K562 (cell line): ENCODE measurements around the gene BTAF1.

Source experiments
- ARHGAP35 ChIP-seq: fragments of 450-650 bp; IDR thresholded peaks from 2 replicates; pipeline ENCODE4 v1.6.1; 2018; ENCODE audit not compliant: partially characterized antibody
- ESRRA ChIP-seq: fragments of 450-650 bp; IDR thresholded peaks from 2 replicates; pipeline ENCODE4 v1.6.1; 2014; ENCODE audit warnings: low read depth, mild to moderate bottlenecking, moderate library complexity, borderline replicate concordance
- KLF10 ChIP-seq: fragments of 250-450 bp; sonication (Bioruptor Pico); IDR thresholded peaks from 2 replicates; pipeline ENCODE4 v1.6.1; 2021; ENCODE audit warnings: matching md5 sums
- POLR2A ChIP-seq: fragments of 450-650 bp; conservative IDR thresholded peaks from 2 replicates; pipeline ENCODE4 v1.6.1; 2016
- RFX5 ChIP-seq: IDR thresholded peaks from 2 replicates; pipeline ENCODE4 v1.6.1; 2011; ENCODE audit warnings: low read depth, mild to moderate bottlenecking, improper control_type of control experiment, low read length
- TBP ChIP-seq: optimal IDR thresholded peaks from 2 replicates; pipeline ENCODE3; 2011; ENCODE audit warnings: low read depth, low read length, improper control_type of control experiment
- TCF7 ChIP-seq: sonication (generic); IDR thresholded peaks from 2 replicates; pipeline ENCODE4 v1.6.1; 2016; ENCODE audit warnings: antibody characterized with exemption, borderline replicate concordance
- WHSC1 ChIP-seq: IDR thresholded peaks from one replicate; pipeline ENCODE4 v1.6.1; 2012; ENCODE audit warnings: low read length, control low read depth, inconsistent platforms
- YBX1 ChIP-seq: fragments of 450-650 bp; IDR thresholded peaks from 2 replicates; pipeline ENCODE4 v1.7.1; 2016; ENCODE audit warnings: mild to moderate bottlenecking
- ZNF764 ChIP-seq: fragments of 250-450 bp; sonication (Bioruptor Pico); IDR thresholded peaks from 2 replicates; pipeline ENCODE4 v1.4.0; 2020; ENCODE audit warnings: low read depth, mild to moderate bottlenecking, moderate library complexity
- TF ChIP-seq, protein P1 (sequence below), 3 experiments: IDR thresholded peaks in 2 of 3; conservative IDR thresholded peaks in 1 of 3; 2 replicates each; pipeline ENCODE4 v1.5.1; 2011 to 2012; ENCODE audit warnings: low read length in 3 of 3, mild to moderate bottlenecking in 3 of 3, control low read depth in 2 of 3, improper control_type of control experiment in 1 of 3, inconsistent platforms in 1 of 3, low read depth in 1 of 3, mixed read lengths in 1 of 3, moderate library complexity in 1 of 3; ENCODE audit not compliant: insufficient read depth in 2 of 3
- TF ChIP-seq, protein P2 (sequence below): fragments of 250-450 bp; sonication (Bioruptor Pico); IDR thresholded peaks from 2 replicates; pipeline ENCODE4 v1.4.0; 2020
- TF ChIP-seq, protein P3 (sequence below): sonication (generic); formaldehyde crosslinking; IDR thresholded peaks from 2 replicates; pipeline ENCODE4 v1.8.1; 2022; ENCODE audit warnings: missing genetic modification reagents

DNA sequence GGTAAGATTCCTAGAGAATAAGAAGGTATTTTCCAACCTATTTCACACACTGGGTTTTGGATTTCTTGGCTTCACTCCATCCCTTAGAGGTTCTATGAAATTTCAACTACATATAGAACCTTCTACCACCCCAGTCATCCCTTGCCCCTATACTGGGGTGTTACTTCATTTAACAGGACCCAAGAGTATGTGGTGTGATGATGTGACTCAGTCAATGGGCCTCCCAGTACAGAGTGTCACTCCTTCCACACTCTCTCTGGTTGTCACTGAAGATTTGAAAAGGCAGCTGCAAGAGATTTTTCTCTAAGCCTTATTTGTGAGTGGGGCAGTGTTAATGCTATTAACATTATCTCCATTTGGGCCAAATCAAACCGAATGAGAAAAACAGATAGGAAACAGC lies 47.8 kb upstream of the BTAF1 start:
- no peak for TF ChIP-seq ESRRA
- TF ChIP-seq WHSC1 = no peak
- no peak for TF ChIP-seq RFX5
- no peak for TF ChIP-seq TCF7
- no peak for TF ChIP-seq KLF10 (CRISPR knock-in tag)
- no peak for TF ChIP-seq ZNF764
- no peak for TF ChIP-seq ARHGAP35
- TF ChIP-seq TBP = no peak
- TF ChIP-seq, protein P1, sequence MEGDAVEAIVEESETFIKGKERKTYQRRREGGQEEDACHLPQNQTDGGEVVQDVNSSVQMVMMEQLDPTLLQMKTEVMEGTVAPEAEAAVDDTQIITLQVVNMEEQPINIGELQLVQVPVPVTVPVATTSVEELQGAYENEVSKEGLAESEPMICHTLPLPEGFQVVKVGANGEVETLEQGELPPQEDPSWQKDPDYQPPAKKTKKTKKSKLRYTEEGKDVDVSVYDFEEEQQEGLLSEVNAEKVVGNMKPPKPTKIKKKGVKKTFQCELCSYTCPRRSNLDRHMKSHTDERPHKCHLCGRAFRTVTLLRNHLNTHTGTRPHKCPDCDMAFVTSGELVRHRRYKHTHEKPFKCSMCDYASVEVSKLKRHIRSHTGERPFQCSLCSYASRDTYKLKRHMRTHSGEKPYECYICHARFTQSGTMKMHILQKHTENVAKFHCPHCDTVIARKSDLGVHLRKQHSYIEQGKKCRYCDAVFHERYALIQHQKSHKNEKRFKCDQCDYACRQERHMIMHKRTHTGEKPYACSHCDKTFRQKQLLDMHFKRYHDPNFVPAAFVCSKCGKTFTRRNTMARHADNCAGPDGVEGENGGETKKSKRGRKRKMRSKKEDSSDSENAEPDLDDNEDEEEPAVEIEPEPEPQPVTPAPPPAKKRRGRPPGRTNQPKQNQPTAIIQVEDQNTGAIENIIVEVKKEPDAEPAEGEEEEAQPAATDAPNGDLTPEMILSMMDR (IDR thresholded peaks at IDR 0.05 in 2 of 3, conservative IDR thresholded peaks at IDR 0.05 in 1 of 3; ENCODE audit: insufficient read depth in 2 of 3, low read depth in 1 of 3, low read length in 3 of 3) = no peak
- TF ChIP-seq, protein P2, sequence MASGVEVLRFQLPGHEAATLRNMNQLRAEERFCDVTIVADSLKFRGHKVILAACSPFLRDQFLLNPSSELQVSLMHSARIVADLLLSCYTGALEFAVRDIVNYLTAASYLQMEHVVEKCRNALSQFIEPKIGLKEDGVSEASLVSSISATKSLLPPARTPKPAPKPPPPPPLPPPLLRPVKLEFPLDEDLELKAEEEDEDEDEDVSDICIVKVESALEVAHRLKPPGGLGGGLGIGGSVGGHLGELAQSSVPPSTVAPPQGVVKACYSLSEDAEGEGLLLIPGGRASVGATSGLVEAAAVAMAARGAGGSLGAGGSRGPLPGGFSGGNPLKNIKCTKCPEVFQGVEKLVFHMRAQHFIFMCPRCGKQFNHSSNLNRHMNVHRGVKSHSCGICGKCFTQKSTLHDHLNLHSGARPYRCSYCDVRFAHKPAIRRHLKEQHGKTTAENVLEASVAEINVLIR = no peak
- TF ChIP-seq, protein P3, sequence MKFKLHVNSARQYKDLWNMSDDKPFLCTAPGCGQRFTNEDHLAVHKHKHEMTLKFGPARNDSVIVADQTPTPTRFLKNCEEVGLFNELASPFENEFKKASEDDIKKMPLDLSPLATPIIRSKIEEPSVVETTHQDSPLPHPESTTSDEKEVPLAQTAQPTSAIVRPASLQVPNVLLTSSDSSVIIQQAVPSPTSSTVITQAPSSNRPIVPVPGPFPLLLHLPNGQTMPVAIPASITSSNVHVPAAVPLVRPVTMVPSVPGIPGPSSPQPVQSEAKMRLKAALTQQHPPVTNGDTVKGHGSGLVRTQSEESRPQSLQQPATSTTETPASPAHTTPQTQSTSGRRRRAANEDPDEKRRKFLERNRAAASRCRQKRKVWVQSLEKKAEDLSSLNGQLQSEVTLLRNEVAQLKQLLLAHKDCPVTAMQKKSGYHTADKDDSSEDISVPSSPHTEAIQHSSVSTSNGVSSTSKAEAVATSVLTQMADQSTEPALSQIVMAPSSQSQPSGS (CRISPR knock-in tag) = no peak
- TF ChIP-seq YBX1 = no peak
- TF ChIP-seq POLR2A = no peak
